Peyer's patch (tissue), 4 donors: ENCODE results near the gene NEAT1.

Source experiments
- CTCF ChIP-seq, 6 experiments: fragments of 450-650 bp in 4 of 6; fragments of 200-600 bp in 2 of 6; sonication (generic) in 1 of 6; IDR thresholded peaks; one replicate each; pipeline ENCODE4 v1.5.1; 2017 to 2019; ENCODE audit warnings: antibody characterized with exemption in 6 of 6, mild to moderate bottlenecking in 3 of 6, moderate library complexity in 1 of 6
- POLR2A ChIP-seq, 2 donors: fragments of 450-650 bp; IDR thresholded peaks; one replicate each; pipeline ENCODE4 v1.5.1; 2017; ENCODE audit warnings: antibody characterized with exemption in 2 of 2, mild to moderate bottlenecking in 2 of 2, moderate library complexity in 2 of 2

GRCh38 chr11:65486570-65487466 lies 64.2 kb downstream of the NEAT1 start:
- TF ChIP-seq CTCF (IDR thresholded peaks at IDR 0.05) (no peak), POLR2A (IDR thresholded peaks at IDR 0.05) (no peak)
